GM12875 (cell line): Measurements from ENCODE around the gene TCIRG1.

Experiments
- H3K4me3 ChIP-seq: one replicate; pipeline ENCODE4 v1.5.1; 2011; ENCODE audit warnings: low read depth, low read length, control low read depth
- TF ChIP-seq, protein P1 (sequence below): IDR thresholded peaks from 2 replicates; pipeline ENCODE4 v1.5.1; 2011; ENCODE audit warnings: low read depth, mild to moderate bottlenecking, control low read depth, inconsistent platforms, low read length, moderate library complexity, borderline replicate concordance; ENCODE audit not compliant: insufficient read depth

The TCIRG1 gene

DNA sequence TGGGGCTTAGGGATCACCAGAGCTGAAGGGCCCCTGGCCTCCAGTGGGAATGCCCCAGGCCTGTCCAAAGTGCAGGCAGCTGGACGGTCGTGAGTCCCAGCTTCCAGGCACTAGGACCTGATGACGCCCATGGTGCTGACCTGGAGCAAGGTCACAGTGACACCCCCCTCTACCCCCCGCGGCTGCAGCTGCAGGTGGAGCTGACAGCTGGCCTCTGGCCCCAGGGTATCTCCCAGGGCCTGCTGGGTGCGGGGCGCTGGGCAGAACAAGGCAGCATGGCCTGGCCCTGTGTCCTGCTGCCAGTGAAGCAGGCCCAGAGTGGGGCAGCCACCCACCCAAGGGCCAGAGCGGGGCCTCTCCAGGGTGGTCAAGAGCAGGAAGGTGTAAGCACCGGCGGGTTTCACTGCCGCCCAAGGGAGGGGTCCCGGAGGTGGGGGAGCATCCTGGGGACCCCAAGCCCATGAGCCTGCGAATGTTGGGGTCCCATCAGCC, 553 bp upstream of the TCIRG1 start:
- TF ChIP-seq, protein P1, sequence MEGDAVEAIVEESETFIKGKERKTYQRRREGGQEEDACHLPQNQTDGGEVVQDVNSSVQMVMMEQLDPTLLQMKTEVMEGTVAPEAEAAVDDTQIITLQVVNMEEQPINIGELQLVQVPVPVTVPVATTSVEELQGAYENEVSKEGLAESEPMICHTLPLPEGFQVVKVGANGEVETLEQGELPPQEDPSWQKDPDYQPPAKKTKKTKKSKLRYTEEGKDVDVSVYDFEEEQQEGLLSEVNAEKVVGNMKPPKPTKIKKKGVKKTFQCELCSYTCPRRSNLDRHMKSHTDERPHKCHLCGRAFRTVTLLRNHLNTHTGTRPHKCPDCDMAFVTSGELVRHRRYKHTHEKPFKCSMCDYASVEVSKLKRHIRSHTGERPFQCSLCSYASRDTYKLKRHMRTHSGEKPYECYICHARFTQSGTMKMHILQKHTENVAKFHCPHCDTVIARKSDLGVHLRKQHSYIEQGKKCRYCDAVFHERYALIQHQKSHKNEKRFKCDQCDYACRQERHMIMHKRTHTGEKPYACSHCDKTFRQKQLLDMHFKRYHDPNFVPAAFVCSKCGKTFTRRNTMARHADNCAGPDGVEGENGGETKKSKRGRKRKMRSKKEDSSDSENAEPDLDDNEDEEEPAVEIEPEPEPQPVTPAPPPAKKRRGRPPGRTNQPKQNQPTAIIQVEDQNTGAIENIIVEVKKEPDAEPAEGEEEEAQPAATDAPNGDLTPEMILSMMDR: no peak
- H3K4me3 ChIP-seq: peak overlapping the region; percentile 92

DNA sequence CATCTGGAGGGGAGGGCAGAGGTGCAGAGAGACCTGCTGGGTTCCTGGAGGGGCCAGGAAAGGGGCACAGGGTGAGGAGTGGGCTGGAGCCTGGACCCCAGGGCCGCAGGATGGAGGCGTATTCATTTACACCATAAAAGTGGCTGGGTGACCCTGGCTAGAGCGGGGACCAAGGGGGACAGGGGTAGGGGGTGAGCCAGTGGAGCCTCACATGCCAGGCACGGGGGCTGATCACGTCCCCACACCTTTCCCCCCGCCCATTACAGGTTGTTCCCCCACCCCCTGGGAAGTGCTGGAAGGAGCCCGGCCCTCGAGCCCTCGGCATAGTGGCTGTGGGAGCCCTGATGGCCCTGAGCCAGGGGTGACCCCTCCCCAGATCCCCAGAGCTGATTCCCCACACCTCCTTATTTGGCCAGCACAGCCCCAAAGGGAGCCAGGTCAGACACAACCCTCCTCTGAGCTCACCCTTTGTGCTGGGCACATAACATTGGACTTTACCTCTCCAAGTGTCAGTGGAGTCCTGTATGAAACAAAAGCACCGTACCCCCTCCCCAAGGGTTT, 781 bp downstream of the TCIRG1 start:
- peak overlapping the region; percentile 92 for H3K4me3 ChIP-seq
- TF ChIP-seq, protein P1: no peak

DNA sequence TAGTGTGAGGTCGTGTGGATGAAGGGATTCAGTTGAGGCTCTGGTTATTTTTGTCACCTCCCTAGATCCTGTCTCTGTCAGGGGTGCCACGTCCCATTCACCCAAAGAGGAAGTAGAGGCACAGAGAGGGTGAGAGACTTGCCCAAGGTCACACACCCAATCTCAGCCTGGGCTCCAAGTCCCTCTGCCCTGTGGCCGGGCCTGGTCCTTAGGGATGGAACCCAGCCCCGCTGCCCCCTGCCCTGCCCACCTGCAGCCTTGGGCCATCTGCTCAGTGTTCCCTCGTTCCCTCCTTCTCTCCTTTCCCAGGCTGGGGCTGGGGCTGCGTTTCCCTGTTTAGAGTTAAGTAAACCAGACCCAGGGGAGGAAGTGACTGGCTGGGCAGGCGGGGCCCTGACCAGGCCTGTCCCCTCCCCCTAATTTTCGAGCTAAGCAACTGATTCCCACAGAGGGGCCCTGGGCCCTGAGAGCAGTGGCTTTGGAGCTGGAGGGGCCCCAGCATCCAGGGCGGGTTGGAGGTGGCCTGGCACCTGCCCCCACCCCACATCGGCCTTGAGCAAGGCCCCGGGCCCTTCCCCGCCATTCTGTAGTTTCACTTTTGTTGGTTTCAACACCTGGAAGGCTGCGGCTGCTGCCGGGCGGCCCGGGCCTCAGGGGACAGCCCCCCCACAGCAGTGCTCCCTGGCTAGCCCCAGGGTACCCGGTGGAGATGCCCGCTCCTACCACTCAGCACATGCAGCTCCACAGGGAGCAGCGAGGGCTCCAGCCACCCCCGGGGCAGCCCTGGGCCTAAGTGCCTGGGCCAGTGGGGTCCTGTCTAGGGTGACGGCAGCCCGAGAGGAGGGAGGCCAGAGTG, 1.5 kb downstream of the TCIRG1 start:
- TF ChIP-seq, protein P1: no peak
- peak overlapping the region; percentile 92 for H3K4me3 ChIP-seq

DNA sequence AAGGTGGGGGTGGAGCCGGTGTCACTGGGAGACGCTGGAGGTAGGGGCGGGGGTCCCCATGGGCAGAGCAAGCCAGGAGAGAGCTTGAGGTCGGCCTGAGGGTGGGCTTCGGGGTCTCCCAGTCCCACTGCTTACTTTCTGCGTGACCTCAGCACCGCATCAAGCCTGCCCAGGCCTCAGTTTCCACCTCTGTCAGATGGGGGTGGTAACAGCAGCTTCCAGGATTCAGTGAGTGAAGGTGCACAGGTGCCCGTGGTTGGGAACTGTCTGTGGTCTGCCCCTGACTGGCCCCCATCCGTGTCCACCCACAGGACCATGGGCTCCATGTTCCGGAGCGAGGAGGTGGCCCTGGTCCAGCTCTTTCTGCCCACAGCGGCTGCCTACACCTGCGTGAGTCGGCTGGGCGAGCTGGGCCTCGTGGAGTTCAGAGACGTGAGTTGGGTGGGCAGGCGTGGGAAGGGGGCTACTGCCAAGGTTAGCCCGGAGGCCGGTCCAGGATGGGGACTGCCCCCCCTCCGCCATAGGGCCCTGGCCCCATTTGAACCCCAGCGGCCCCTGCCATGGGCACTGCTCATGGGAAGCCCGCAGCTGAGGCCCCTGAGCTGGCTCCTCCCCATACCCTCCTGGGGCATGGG, 2.2 kb downstream of the TCIRG1 start:
- peak overlapping the region; percentile 92 for H3K4me3 ChIP-seq
- TF ChIP-seq, protein P1: no peak

DNA sequence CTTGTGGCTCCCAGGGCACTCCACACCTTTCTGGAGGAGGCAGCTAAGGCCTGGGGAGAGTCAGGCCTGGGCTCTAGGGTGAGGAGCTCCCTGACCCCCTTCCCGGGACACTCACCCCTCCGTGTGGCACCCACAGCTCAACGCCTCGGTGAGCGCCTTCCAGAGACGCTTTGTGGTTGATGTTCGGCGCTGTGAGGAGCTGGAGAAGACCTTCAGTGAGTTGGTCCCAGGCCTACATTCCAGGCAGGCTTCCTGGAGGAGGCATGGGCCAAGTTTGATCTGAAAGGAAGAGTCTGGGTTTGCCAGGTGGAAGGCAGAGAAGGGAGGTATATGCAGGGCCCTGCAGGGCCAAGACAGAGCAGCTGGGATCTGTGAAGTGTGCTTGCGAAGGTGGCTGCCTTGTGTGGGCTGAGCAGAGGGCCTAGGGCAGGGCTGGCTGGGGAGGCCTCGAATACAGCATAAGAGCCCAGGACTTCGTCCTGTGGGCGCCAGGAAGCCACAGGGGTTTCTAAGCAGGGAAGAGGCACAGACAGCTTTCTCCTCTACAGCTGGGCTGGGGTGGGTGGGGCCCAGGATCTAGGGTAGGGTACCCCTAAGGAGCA, 2.9 kb downstream of the TCIRG1 start:
- TF ChIP-seq, protein P1: no peak
- no peak overlapping the region for H3K4me3 ChIP-seq

DNA sequence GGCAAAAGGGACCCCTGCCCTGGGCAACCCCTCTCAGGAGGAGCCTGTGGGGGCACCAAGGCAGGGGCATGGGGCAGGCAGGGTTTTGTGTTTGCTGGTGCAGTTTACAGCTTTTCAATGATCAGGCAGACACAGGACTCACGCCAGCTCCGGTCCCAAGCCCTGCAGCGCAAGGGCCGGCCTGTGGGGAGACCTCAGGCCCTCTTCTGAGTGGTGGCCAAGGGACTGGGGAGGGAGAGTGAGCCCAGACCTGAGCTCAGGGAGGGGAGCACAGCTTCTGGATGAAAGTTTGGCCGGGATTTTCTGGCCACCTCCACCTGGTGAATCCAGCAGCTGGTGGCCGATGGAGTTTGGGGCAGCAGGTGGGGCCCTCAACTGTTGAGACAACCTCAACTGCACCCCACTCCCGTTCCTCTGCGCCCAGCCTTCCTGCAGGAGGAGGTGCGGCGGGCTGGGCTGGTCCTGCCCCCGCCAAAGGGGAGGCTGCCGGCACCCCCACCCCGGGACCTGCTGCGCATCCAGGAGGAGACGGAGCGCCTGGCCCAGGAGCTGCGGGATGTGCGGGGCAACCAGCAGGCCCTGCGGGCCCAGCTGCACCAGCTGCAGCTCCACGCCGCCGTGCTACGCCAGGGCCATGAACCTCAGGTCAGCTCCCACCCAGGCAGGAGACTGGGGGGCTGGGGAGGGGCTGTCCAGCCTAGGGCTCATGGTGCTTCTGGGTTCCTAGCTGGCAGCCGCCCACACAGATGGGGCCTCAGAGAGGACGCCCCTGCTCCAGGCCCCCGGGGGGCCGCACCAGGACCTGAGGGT, 3.6 kb downstream of the TCIRG1 start:
- no peak overlapping the region for H3K4me3 ChIP-seq
- TF ChIP-seq, protein P1: no peak
